Testis (tissue), 2 donors: ENCODE data around the gene SERINC2.

Source experiments
- CTCF ChIP-seq, 3 experiments: fragments of 450-650 bp in 2 of 3; fragments of 200-600 bp in 1 of 3; sonication (generic) in 1 of 3; IDR thresholded peaks; one replicate each; pipeline ENCODE4 v1.5.1; 2016 to 2019; ENCODE audit warnings: antibody characterized with exemption in 3 of 3, mild to moderate bottlenecking in 2 of 3, moderate library complexity in 1 of 3
- POLR2A ChIP-seq: fragments of 450-650 bp; IDR thresholded peaks from one replicate; pipeline ENCODE4 v1.6.1; 2017; ENCODE audit warnings: antibody characterized with exemption, mild to moderate bottlenecking, moderate library complexity

- no peak for TF ChIP-seq CTCF (IDR thresholded peaks at IDR 0.05)
- no peak for TF ChIP-seq POLR2A
Observed at GRCh38 chr1:31390071-31390470, 22.9 kb upstream of the SERINC2 start.
